Measurements from ENCODE around the gene ZCCHC14. TPM values are rescaled to one million over a fixed set of nuclear protein-coding genes. Genes with fewer than 3 reads are reported as not detected.
"Not testable (repeated sequence)": the region's sequence is repeated elsewhere in the genome, so short reads cannot be mapped to it uniquely, and the experiment has no call there.

ZCCHC14 gene
- total RNA-seq, 1 experiment from 2014 or later: not detected

GRCh38 chr16:87518430-87519051 is 25.7 kb upstream of the ZCCHC14 start:
- H3K4me2 ChIP-seq (ENCODE audit: low read depth, low read length, poor library complexity, severe bottlenecking); H2AFZ ChIP-seq (ENCODE audit: low read length); H3K79me2 ChIP-seq (ENCODE audit: low read length): not testable (repeated sequence)

GRCh38 chr16:87517610-87518429 is 25.0 kb upstream of the ZCCHC14 start:
- DNase-seq; H3K4me1 ChIP-seq (ENCODE audit: low read length); H4K20me1 ChIP-seq (ENCODE audit: insufficient read depth, low read depth, low read length); H3K27ac ChIP-seq (ENCODE audit: low read length); H3K27me3 ChIP-seq (ENCODE audit: low read length); H3K79me2 ChIP-seq (ENCODE audit: low read length); H3K9me2 ChIP-seq (replicated peaks; ENCODE audit: insufficient read depth, low read length); H3K4me3 ChIP-seq (ENCODE audit: low read length); H3K9me3 ChIP-seq (ENCODE audit: low read length); H3K9ac ChIP-seq (ENCODE audit: low read length); H2AFZ ChIP-seq (ENCODE audit: low read length); H3K36me3 ChIP-seq (ENCODE audit: insufficient read depth, low read length); H3K4me2 ChIP-seq (ENCODE audit: low read depth, low read length, poor library complexity, severe bottlenecking): not testable (repeated sequence)

More at GRCh38 chr16:87518430-87519051, 25.7 kb upstream of the ZCCHC14 start:
- H3K4me3 ChIP-seq (ENCODE audit: low read length); H4K20me1 ChIP-seq (ENCODE audit: insufficient read depth, low read depth, low read length); H3K9me3 ChIP-seq (ENCODE audit: low read length); H3K9ac ChIP-seq (ENCODE audit: low read length); H3K27ac ChIP-seq (ENCODE audit: low read length); H3K4me1 ChIP-seq (ENCODE audit: low read length); H3K9me2 ChIP-seq (replicated peaks; ENCODE audit: insufficient read depth, low read length); H3K36me3 ChIP-seq (ENCODE audit: insufficient read depth, low read length); DNase-seq; H3K27me3 ChIP-seq (ENCODE audit: low read length): not testable (repeated sequence)

GRCh38 chr16:87516361-87516760 is 23.5 kb upstream of the ZCCHC14 start:
- no peak overlapping the region for H2AFZ ChIP-seq (ENCODE audit: low read length)
- no peaks in the 10 kb centered on the region for H4K20me1 ChIP-seq (ENCODE audit: insufficient read depth, low read depth, low read length)
- no peaks in the 10 kb centered on the region for H3K36me3 ChIP-seq (ENCODE audit: insufficient read depth, low read length)
- H3K4me2 ChIP-seq (ENCODE audit: low read depth, low read length, poor library complexity, severe bottlenecking): no peak overlapping the region
- H3K4me3 ChIP-seq (ENCODE audit: low read length): no peak overlapping the region
- H3K9ac ChIP-seq (ENCODE audit: low read length): no peak overlapping the region
- H3K9me3 ChIP-seq (ENCODE audit: low read length): no peaks in the 10 kb centered on the region
- no peaks in the 10 kb centered on the region for H3K79me2 ChIP-seq (ENCODE audit: low read length)
- H3K27me3 ChIP-seq (ENCODE audit: low read length): no peaks in the 10 kb centered on the region
- H3K9me2 ChIP-seq (replicated peaks; ENCODE audit: insufficient read depth, low read length): no peaks in the 10 kb centered on the region
- no peak overlapping the region for H3K27ac ChIP-seq (ENCODE audit: low read length)
- DNase-seq: no peak
- no peaks in the 10 kb centered on the region for H3K4me1 ChIP-seq (ENCODE audit: low read length)

GRCh38 chr16:87515475-87516330 is 22.9 kb upstream of the ZCCHC14 start:
- Histone ChIP-seq H3K36me3 (ENCODE audit: insufficient read depth, low read length) (no peaks in the 10 kb centered on the region), H3K9ac (ENCODE audit: low read length) (no peak overlapping the region), H3K9me3 (ENCODE audit: low read length) (no peaks in the 10 kb centered on the region), H3K27ac (ENCODE audit: low read length) (no peak overlapping the region), H2AFZ (ENCODE audit: low read length) (no peak overlapping the region), H3K4me3 (ENCODE audit: low read length) (no peak overlapping the region), H3K9me2 (replicated peaks; ENCODE audit: insufficient read depth, low read length) (no peaks in the 10 kb centered on the region), H3K27me3 (ENCODE audit: low read length) (no peaks in the 10 kb centered on the region), H3K4me2 (ENCODE audit: low read depth, low read length, poor library complexity, severe bottlenecking) (no peak overlapping the region), H4K20me1 (ENCODE audit: insufficient read depth, low read depth, low read length) (no peaks in the 10 kb centered on the region), H3K79me2 (ENCODE audit: low read length) (no peaks in the 10 kb centered on the region), H3K4me1 (ENCODE audit: low read length) (no peaks in the 10 kb centered on the region)
- DNase-seq: no peak

- H3K4me3 ChIP-seq (ENCODE audit: low read length); H3K27me3 ChIP-seq (ENCODE audit: low read length); H3K27ac ChIP-seq (ENCODE audit: low read length); H3K9ac ChIP-seq (ENCODE audit: low read length); H3K36me3 ChIP-seq (ENCODE audit: insufficient read depth, low read length); H3K9me3 ChIP-seq (ENCODE audit: low read length); H2AFZ ChIP-seq (ENCODE audit: low read length); H3K4me1 ChIP-seq (ENCODE audit: low read length); H4K20me1 ChIP-seq (ENCODE audit: insufficient read depth, low read depth, low read length); H3K9me2 ChIP-seq (replicated peaks; ENCODE audit: insufficient read depth, low read length); DNase-seq; H3K79me2 ChIP-seq (ENCODE audit: low read length); H3K4me2 ChIP-seq (ENCODE audit: low read depth, low read length, poor library complexity, severe bottlenecking): not testable (repeated sequence)
Measured at GRCh38 chr16:87509778-87510177, 17.0 kb upstream of the ZCCHC14 start.

GRCh38 chr16:87507351-87508069 is 14.7 kb upstream of the ZCCHC14 start:
- no peak for DNase-seq
- no peaks in the 10 kb centered on the region for H3K4me1 ChIP-seq (ENCODE audit: low read length)
- H3K4me2 ChIP-seq (ENCODE audit: low read depth, low read length, poor library complexity, severe bottlenecking): no peak overlapping the region
- H3K79me2 ChIP-seq (ENCODE audit: low read length): no peaks in the 10 kb centered on the region
- no peak overlapping the region for H3K27ac ChIP-seq (ENCODE audit: low read length)
- H3K9me2 ChIP-seq (replicated peaks; ENCODE audit: insufficient read depth, low read length): no peaks in the 10 kb centered on the region
- H2AFZ ChIP-seq (ENCODE audit: low read length): no peak overlapping the region
- H3K27me3 ChIP-seq (ENCODE audit: low read length): no peaks in the 10 kb centered on the region
- H3K4me3 ChIP-seq (ENCODE audit: low read length): no peak overlapping the region
- no peaks in the 10 kb centered on the region for H4K20me1 ChIP-seq (ENCODE audit: insufficient read depth, low read depth, low read length)
- no peaks in the 10 kb centered on the region for H3K36me3 ChIP-seq (ENCODE audit: insufficient read depth, low read length)
- H3K9ac ChIP-seq (ENCODE audit: low read length): no peak overlapping the region
- peaks cover 2% of the 10 kb centered on the region for H3K9me3 ChIP-seq (ENCODE audit: low read length)

GRCh38 chr16:87506423-87507350 is 13.9 kb upstream of the ZCCHC14 start:
- Histone ChIP-seq H3K4me2 (ENCODE audit: low read depth, low read length, poor library complexity, severe bottlenecking) (no peak overlapping the region), H3K27me3 (ENCODE audit: low read length) (no peaks in the 10 kb centered on the region), H3K9me2 (replicated peaks; ENCODE audit: insufficient read depth, low read length) (no peaks in the 10 kb centered on the region), H3K36me3 (ENCODE audit: insufficient read depth, low read length) (no peaks in the 10 kb centered on the region), H3K79me2 (ENCODE audit: low read length) (no peaks in the 10 kb centered on the region), H3K9ac (ENCODE audit: low read length) (no peak overlapping the region), H3K27ac (ENCODE audit: low read length) (no peak overlapping the region), H4K20me1 (ENCODE audit: insufficient read depth, low read depth, low read length) (no peaks in the 10 kb centered on the region), H3K9me3 (ENCODE audit: low read length) (peaks cover 7% of the 10 kb centered on the region), H3K4me3 (ENCODE audit: low read length) (no peak overlapping the region), H3K4me1 (ENCODE audit: low read length) (no peaks in the 10 kb centered on the region), H2AFZ (ENCODE audit: low read length) (no peak overlapping the region)
- no peak for DNase-seq

Measured in Karpas-422 (cell line).